IPS-11a (cell line): ENCODE results near the gene RGS5.
A peak's percentile ranks its signal among the peaks of the same experiment; 100 is the strongest.
"Not testable (repeated sequence)": the region's sequence is repeated elsewhere in the genome, so short reads cannot be mapped to it uniquely, and the experiment has no call there.

ENCODE experiments used
- H3K4me3 ChIP-seq: one replicate; pipeline ENCODE4 v1.5.1; 2013; ENCODE audit warnings: low read depth, low read length, control low read depth

The RGS5 gene, protein sequence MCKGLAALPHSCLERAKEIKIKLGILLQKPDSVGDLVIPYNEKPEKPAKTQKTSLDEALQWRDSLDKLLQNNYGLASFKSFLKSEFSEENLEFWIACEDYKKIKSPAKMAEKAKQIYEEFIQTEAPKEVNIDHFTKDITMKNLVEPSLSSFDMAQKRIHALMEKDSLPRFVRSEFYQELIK

DNA sequence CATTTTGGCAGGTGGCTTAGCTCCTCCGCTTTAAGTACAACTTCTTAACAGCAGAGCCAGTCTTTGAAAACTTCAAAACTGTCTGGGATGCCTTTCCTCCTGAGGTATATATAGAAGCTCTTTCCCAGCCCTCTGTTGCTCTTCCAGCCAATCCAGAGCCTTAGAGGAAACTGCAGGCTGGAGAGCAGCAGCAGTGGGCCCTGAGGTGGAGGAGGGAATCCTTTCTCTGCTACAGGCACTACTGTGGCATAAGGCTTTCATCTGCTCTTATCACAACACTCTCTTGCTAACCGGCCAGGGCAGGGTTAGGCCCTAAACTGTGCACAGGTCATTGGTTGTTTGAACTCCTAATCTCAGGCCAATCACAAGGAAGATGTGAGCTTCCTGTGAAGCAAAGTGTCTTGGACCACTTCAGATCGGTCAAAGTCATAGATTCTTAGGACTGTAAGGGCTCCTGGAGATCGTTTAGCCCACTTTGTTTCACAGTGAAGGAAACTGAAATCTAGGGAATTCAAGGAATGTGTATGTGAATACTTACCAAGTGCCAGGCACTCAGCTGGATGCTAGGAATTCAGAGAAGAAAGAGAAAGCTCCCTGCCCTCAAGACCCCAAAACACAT, at the start of gene RGS5:
RGS5 (minus strand) TSS at position 84 of the 619 bp plus-strand sequence; CDS start at position 3, 81 bp downstream.
- peak within 1 kb of the TSS; percentile 13 for H3K4me3 ChIP-seq

DNA sequence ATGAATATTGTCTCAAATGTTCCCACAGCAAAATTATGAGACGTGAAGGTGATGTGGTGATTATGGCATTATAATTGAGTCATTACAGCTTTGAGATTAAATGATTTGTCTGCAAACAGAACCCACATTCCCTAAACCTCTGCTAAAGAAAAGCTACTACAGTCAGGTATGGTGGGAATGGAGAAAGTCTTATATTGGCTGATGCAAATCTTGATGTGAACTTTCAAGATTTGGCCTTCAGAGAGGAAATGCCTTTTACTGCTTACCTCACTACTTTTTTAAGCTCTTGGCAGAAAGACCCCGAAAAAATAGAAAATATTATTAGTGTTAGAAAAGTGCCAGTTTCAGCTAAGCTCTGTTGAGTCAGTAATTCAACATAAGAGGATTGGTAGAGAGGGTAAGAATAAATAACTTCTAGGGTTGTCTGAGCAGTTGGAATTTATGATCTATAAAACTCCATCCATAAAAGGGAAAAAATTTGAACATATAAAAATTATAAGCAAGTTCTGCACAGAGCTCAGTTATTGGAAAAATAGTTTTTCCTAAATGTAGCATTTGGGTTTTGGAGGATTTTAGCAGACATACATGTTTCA, 47.8 kb upstream of the RGS5 start:
- no peak overlapping the region for H3K4me3 ChIP-seq

DNA sequence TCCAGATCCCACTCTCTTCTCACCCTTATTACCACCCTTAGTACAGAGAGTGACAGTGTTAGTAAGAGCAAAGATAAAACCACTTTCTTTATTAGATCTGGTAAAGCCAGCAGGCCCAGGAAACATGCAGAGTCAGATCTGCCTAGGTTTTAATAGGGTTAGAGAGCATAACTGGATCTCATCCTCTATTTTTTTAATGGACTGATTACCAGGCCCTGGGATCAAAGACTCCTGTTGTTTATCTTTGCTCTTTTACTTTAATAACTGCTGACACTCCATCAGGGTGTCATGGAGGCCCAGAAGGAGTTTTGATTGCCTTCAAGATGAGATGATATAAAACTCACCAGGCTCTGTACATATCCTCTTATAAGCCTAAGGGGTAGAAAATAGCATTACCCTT, 45.3 kb upstream of the RGS5 start:
- no peak overlapping the region for H3K4me3 ChIP-seq

DNA sequence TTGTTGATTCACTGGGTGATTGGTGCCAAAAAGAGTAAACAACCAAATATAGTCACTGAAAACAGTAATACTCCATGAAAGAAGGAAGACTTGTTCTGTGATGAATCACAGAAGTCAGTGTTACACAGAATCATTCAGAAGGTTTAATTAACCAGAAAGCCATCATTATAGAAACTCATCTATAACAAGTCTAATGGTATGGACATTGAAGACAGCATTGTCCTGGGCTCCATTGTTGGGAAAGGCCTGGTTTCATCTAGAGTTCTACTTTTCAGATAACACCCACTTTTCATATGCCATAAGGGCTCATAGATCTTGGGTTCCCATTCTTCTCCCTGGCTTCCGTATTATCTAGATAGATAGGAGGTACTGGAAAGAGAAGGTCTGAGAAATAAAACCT, 41.9 kb upstream of the RGS5 start:
- H3K4me3 ChIP-seq = not testable (repeated sequence)

DNA sequence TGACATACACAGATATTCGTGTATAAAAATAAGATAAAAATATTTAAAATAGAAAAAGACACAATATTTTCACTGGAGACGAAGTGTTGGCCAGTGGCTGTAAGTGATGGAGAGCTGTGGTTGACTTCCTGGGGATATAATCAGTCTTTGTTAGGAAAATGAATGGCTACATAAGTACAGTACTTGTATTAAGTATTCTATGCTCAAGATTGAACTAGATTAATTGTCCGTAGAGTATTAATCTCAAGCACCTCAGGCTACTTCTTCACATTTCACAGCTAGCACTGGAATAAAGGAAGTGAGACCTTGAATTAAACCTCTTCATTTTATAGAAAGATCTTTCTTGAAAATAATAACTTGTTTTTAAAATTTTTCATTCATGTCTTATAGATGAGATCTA, 39.0 kb upstream of the RGS5 start:
- no peak overlapping the region for H3K4me3 ChIP-seq

DNA sequence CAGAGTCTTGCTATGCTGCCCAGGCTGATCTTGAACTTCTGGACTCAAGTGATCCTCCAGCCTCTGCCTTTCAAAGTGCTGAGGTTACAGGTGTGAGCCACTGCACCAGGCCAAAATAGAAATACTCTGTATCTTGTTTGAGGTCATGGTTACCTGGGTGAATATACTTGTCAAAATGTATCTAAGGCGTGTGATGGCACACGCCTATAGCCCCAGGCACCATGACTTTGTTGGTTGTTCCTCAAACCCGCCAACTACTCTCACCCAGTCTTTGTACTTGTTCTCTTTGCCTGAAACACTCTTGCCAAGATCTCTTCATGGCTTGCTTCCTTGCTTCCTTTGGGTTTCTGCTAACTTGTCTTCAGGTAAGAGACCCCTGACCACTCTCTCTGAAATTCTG, 38.0 kb upstream of the RGS5 start:
- no peak overlapping the region for H3K4me3 ChIP-seq

DNA sequence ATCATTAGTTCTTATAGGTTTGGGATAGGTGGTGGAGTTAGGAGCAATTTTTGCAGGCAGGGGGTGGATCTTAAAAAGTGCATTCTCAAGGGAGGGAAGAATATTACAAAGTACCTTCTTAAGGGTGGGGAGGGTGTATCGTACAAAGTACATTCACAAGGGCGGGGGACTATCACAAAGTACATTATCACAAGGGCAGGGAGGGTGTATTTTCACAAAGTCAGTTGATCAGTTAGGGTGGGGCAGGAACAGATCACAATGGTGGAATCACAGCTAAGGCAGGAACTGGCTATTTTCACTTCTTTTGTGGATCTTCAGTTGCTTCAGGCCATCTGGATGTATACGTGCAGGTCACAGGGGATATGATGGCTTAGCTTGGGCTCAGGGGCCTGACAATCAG, 30.9 kb upstream of the RGS5 start:
- H3K4me3 ChIP-seq = not testable (repeated sequence)

DNA sequence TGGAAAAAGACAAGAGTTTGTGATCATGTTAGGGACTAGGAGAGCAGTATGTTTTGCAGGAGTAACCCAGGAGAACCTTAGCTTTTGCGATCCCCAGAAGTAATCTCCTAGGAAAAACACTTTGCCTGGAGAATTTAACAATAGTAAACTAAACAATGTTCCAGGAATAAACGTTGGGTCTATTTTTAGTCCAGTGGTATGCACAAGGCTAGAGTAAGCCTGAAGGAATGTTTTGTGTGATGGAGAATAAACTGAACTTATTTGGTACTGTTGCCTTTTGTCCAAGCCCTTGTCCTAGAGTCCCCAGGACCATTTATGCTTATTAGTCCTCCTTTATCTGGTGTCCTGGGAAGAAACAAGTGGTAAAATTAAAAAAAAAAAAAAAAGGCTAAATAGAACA, 28.7 kb upstream of the RGS5 start:
- H3K4me3 ChIP-seq = no peak overlapping the region

DNA sequence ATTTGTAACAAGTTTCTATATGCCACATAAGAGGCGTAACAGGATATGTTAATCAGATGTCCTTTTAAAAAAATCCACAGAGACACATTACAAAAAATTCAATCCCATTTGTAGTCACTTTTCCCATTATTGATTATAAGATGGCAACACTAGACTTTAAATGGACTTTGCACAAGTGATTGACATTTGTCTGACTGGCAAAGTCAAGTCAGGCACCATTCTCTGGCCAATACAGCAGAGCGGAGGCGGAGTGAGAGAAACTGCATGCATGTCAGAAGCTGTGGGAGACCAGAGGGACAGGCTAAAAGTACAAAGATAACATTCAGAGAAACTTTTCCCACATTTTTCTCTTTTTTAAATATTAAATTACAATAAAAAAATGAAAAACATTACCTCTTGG, 28.1 kb upstream of the RGS5 start:
- no peak overlapping the region for H3K4me3 ChIP-seq

DNA sequence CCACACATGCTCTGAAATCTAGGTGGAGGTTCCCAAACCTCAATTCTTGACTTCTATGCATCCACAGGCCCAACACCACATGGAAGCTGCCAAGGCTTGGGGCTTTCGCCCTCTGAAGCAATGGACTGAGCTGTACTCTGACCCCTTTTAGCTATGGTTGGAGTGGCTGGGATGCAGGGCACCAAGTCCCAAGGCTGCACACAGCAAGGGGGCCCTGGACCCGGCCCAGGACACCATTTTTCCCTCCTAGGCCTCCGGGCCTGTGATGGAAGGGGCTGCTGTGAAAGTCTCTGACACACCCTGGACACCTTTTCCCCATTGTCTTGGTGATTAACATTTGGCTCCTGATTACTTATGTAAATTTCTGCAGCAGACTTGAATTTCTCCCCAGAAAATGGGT, 25.6 kb upstream of the RGS5 start:
- not testable (repeated sequence) for H3K4me3 ChIP-seq

DNA sequence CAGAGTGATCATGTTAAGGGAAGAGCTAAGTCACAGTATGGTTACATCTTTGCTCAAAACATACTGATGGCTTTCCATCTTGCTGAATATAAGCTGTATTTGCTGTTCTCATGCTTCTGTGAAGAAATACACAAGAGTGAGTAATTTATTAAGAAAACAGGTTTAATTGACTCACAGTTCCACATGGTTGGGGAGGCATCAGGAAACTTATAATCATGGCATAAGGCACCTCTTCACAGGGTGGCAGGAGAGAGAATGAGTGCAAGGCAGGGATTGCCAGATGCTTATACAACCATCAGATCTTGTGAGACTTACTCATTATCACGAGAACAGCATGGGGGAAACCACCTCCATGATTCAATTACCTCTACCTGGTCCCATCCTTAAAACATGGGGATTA, 24.4 kb upstream of the RGS5 start:
- no peak overlapping the region for H3K4me3 ChIP-seq

DNA sequence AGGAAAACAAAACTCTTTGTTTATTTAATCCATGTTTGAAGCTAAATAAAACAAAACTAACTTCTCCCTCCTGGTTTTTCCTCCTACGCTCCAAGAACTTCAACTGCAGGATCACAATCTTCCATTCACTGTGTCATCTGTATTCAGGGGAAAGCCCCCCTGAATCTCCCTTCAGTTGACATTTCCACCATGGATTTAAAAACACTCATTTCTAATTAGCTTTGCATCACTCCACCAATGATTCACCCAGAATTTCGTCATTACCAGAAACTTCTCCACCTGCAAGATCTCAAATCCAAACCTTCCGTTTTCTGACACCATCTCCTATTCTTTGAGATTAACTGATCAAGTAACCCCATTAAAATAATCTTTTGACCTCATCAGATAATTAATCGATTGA, 10.9 kb upstream of the RGS5 start:
- no peak overlapping the region for H3K4me3 ChIP-seq

DNA sequence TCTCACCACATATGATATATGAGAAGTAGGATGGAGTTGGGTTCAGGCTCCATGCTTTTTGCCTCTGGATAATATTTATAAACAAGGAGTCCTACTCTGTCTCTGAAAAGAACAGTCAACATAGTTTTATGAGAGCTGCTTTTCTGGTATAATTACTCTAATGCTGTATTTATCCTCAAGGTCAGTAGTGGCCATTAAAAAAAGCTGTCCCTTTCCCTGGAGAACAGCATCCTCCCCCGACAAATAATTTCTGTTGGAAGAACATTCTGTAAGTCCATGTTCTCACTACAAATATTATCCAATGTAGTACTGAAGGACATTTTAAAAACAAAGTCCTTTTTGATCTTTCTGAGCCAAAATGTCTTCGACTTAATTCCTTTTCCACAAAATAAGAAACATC, 9.0 kb upstream of the RGS5 start:
- H3K4me3 ChIP-seq = no peak overlapping the region

DNA sequence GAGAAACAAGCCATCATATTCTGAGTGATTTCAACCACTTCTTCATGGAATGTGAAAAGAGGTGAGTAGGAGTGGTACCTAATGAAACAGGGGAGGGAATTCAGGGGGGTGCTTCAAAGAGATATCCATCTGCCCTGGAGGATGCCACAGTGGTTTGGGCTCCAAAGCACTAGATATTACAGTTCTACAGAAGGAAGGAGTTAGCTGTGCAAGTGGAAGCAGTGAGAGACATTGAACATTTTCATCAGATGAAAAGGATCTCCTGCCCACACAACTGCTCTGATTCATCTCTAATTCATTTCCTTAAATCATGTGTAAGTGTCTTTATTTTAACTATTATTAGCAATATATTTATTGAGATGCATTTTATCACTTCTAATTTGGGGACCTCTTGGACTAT, 2.8 kb upstream of the RGS5 start:
- no peak overlapping the region for H3K4me3 ChIP-seq

DNA sequence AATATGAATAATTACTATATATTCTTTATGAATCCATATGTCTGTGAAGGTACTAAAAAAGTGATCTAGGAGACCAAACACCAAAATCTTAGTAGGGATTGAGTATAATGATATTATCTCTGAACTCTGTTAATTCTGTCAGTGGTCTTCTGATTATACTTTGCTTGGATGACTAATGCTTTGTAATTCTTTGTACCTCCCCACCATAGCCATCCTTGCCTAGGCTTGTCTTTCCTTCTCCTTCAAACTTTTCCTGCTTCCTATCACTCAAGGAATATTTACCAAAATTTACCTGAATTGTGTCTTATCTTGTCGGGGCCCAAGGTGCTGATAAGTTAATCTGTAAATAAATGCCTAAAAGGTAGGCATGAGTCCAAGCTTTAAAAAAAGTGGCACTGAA, 845 bp upstream of the RGS5 start:
- H3K4me3 ChIP-seq = no peak overlapping the region

DNA sequence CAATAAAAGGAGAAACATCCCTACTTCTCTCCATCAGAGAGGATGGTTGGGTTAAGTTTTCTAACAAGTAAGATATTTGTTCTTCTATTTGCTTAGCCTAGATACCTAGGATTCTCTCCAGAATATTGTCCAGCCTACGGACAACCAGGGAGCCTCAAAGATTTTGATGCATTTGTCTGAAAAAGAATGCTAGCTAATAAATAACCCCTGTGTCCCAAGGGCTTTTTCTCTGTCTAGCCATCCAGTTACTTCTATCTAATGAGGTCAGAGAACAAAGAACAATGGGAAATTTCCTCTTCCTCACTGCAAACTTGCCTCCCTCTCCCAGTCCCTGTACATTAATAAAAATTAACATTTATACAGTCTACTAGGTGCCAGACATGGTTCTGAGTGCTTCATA, 810 bp downstream of the RGS5 start:
- H3K4me3 ChIP-seq = no peak overlapping the region

DNA sequence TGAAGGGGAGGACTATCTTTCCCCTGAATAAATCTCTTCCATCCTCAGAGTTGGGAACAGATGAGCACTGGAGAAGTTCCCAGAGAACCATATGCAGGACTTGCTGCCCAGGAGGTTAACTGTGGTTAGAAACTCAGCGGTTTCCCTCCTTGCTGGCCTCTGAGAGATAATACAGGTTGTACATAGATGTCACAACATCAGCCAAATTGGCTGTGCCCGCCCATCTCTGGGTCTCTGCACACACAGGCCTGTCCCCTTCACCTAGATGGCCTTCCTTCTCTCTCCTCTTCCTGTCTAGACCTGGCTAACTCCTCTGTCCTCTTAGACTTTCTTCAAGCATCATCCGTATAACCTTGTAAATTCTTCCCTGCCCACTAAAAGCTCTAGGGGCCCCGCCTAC, 5.7 kb downstream of the RGS5 start:
- no peak overlapping the region for H3K4me3 ChIP-seq

DNA sequence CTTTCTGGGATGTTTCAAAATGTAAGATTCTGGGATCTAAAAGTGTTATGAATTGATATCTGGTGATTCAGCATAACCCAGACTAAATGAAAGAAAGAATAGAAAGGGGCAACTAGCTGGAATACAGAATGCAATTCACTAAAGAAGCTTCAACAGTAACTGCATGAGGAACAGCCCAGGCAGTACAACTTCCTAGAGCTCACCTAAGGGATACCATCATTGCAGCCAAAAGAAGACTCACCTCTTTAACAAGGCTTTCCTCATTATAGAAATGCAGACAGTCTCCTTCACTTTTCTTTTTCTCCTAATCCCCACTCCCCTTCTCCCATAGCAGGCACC, 6.3 kb downstream of the RGS5 start:
- H3K4me3 ChIP-seq = no peak overlapping the region

DNA sequence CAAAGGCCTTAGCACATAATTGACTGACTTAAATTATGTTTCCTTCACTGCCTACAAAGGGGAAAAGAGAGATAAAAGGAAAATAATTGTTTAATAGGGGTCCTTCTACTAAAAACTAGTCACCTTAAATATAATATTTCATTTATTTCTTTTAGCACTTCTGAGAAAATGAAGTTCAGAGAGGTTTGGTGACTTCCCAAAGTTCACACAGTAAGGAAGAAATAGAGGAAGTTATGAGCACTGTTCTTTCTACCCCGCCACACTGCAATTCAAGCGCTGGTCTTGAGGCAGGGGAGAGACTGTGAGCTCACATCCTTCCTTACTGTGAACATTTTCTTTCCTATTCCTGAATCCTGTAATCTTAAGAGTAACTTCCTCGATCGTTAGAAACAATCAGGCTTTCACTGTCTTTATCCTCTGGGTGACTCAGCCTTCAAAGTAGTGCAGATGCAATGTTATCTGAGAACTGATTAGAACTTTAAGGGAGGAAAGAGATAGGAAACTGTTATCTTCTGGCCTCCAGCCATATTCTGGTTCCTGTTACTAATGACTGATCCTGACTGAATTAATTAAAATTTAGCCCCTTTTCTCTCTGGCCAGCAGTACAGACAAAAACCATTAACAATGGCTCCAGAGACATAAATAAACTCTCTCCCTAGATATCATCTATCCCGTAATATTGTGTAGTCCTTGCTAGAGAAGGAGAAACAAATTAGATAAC, 6.8 kb downstream of the RGS5 start:
- H3K4me3 ChIP-seq = no peak overlapping the region

DNA sequence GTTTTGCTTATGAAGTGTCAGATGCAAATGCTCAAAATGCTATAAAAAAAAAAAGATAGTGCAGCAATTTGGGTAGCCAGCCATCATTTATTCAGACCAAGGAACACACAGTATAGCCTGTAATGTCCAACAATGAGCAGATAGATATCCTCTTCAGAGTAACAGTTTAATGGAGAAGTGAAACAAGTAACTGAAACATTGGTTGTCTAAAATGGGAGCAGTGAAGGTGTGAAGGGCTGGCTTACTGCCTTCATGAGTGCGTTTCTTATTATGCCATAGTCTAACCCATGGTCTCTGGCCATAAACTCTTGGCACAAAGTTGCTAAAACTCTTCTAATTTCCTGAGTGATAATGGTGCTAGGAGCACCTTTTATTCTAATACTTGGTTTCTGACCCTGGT, 11.4 kb downstream of the RGS5 start:
- no peak overlapping the region for H3K4me3 ChIP-seq

DNA sequence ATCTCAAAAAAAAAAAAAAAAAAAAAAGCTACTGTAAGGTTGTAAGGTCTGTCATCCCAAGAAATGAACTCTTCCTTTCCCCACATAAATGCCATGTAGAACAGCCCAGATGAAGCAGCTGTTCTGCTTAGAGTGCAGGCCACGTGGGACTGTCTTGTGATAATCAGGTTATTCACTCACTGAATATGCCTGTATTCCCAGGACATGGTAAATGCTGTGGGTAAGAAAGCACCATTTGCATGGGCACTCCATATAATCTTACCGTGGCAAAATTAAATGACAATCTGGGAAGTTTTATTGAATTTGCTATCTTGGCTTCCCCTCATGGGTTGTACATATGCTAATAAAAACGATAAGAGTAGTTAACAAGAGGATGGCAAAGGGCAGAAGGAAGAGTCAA, 13.8 kb downstream of the RGS5 start:
- no peak overlapping the region for H3K4me3 ChIP-seq

DNA sequence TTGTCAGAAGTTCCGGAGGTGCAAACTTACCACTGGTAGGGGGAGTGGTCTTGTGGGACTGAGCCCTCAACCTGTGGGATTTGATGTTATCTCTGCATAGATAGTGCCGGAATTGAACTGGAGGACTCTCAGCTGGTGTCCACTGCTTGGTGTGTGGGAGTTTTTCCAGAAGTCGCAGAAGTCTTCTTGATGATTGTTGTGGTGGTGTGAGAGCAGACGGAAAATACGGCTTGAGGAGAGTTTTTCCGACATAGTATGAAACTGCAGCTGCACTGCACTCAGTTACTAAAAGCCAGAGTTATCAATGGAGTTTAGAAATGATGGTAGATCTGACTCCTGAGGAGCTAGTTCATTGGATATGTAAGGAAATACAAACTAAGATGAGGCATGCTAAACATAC, 14.9 kb downstream of the RGS5 start:
- H3K4me3 ChIP-seq = no peak overlapping the region
